HG03196 (cell line): ENCODE data around the gene CD46.

Experiments used
- ATAC-seq: cut with Tn5 transposase; IDR thresholded peaks from one replicate; pipeline ENCODE4 v1.9.1; 2021; ENCODE audit not compliant: unreplicated experiment

CD46 gene

DNA sequence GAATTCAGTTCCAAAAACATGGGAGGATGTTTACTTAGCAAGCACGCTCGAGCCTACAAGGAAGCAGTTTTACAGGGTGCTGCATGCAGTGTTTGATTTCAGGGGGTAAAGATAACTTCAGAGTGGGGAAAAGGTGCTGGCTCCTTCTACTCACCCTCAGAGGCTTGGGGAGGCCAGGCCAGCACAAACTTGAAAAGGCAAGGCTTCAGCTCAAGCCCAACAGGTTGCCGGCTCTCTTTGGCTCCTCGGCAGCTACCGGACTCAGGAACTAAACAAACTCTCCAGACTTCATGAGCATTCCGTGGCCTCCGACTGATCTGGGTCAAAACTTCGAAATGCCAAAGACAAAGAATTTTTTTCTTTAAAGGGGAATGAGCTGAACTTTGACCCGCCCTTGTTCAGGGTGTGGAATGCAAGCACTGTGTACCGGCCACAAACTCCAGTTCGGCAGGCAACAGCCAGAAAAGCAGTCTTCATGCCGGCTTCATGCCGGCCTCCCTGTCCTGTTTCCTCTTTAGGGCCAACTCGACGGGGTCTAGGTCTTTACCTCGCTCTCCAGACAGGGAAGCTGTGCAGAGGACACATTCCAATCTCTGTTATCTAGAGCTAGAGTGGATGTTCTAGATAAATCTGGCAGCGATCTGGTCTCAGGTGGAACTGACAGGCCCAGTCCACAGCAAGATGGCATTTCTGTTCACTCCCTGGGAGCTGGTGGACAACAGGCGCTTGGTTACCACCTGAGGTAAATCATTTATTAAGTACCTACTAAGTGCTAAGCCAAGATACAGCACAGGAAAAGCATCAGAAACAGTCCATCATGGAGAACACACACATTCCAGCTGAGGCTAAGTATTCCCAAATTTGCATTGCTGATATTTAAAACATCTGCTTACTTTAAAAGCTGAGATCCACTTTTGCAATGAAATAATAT is 75.0 kb downstream of the CD46 start:
- ATAC-seq, result no peak

GRCh38 chr1:207827488-207827830 is 75.6 kb downstream of the CD46 start:
- ATAC-seq, result no peak

GRCh38 chr1:207828046-207828445 is 76.2 kb downstream of the CD46 start:
- no peak for ATAC-seq

- ATAC-seq, result no peak
These were observed 76.8 kb downstream of the CD46 start for GRCh38 chr1:207828485-207829158.

DNA sequence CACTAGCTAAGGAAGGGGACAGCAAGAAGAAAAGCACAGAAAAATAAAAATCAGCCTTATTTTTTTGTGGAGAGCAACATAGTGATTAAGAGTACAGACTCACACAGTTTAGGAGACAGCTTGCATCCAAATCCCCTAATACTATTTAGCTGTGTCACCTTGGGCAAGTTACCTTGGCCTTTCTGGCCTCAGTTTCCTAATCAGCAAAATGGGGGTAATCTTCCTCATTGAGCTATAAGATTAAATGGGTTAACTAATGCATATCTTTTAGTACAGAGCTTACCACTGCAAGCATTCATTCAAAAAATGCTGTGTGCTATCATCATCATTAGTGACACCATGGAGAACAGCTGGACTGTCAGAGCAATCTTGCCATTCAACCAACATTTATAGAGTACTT is 77.7 kb downstream of the CD46 start:
- no peak for ATAC-seq

GRCh38 chr1:207830788-207831187 is 78.9 kb downstream of the CD46 start:
- ATAC-seq, result no peak

- peak; percentile 82 for ATAC-seq
These were observed 79.9 kb downstream of the CD46 start for GRCh38 chr1:207831517-207832327.

DNA sequence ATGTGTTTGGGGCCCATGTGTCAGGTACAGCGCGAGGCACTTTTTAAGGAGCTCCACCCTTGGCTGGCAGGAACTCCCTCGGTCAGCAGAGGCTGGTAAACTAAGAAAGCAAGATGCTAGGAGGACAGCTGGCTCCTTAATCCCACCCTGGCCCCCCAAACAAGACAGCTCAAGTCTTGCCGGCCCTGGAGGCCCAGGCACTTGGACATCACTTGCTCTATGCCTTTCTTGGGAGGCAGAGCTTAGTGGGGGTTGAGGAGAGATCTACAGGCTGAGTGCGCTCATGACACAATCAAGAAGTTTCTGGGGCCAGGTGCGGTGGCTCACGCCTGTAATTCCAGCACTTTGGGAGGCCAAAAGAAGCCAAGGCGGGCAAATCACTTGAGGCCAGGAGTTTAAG is 80.9 kb downstream of the CD46 start:
- no peak for ATAC-seq

DNA sequence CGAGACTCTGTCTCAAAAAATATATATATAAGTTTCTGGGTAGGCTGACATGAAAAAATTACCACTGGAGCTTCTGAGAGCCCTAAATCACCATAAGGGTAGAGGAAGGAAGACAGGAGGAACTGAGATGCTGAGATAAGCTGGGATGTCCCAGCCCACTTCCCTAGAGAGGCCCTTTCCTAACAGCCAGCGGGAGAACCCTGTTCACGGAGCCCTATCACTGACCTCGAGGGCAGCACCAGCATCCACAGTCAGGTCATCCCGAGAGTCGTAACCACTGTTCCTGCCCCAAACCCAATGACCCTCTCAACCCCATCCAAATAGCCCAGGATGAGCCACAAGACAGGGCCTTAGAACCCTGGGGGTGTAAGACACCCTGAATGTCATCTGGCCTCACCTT is 81.5 kb downstream of the CD46 start:
- no peak for ATAC-seq

- no peak for ATAC-seq
These were observed 82.3 kb downstream of the CD46 start for GRCh38 chr1:207833956-207834660.

DNA sequence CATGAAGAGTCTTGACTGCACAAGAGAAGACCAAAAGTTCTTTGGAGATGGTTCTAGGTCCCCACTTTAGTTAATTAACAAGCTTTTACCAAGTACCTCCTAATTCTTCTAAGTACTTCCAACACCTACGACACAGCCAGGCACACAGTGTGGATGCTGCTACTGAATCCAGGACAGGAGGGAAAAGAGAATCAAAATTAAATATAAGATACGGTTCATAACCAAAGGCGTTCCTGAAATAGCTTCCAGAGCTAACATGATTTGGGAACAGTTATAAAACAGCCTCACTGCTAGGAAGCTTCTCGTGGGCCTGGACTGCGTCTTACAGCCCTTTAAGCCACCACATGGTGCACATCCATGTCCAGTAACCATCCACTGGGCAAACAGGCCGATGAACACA is 84.1 kb downstream of the CD46 start:
- ATAC-seq, result no peak

DNA sequence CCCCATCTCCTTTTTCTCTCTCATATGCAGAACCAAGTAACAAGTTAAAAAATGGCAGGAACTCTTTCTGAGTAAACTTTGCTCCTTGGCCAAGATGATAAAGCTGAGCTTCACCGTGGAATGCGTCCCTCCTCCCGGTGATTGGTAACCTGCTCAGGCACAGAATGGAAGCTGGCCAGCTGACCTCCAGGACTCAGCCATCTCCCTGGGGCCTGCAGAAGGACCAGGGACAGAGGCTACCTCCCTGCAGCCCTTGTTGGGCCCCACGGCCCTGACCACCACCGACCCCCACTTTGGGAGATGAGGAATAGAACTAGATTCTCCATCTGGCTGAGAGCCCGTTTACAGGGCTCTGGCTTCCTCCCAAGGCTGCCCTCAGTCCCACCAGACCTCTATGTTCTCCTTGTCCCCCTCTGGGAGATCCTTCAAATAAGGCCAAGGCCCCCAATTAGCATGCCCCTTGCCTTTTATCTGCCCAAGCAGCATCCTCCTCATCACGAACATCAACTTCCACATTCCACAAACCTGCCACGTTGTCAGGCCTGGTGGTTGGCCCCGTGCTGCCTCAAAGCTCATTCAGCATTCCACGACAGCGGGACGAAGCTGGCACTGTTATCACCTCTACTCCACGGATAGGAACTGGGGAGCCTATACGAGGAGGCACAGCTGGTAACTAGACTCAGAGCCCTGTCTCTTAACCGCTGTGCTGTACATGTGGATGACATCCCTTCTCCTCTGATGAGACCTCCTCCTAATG is 84.9 kb downstream of the CD46 start:
- no peak for ATAC-seq

GRCh38 chr1:207837673-207838072 is 85.8 kb downstream of the CD46 start:
- no peak for ATAC-seq

GRCh38 chr1:207838156-207839082 is 86.6 kb downstream of the CD46 start:
- ATAC-seq, result no peak

DNA sequence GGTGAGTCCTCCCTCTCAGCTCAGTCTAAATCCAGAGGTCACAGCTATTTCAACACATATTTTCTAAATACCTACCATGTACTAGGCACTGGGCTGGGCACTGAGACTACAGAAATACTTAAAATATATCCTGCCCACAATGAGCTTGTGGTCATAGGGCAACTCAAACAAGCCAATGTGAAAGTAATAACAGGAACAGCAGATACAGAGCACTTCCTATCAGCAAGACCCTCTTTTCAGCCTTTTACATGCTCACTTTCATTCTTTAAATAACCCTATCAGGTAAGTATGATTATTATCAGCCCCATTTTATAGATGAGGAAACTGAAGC is 87.2 kb downstream of the CD46 start:
- ATAC-seq, result no peak

GRCh38 chr1:207840380-207840779 is 88.5 kb downstream of the CD46 start:
- no peak for ATAC-seq

DNA sequence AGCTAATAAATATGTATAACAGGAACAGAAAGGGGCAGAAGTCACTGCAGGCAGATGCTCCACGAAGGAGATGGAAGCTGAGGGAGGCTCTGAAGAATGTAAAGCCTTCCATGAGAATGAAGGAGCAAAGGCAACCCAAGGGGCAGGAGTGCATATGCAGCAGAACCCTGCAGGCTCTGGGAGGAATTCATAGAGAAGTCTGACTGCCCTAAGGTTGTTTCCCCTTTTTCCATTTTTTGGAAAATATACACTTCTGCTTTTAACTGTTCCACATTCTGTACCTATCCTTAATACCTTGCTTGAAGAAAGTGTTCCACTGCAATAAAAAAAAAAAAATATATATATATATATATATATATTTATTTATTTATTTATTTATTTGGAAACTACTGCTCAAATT is 89.4 kb downstream of the CD46 start:
- no peak for ATAC-seq

GRCh38 chr1:207841901-207842300 is 90.0 kb downstream of the CD46 start:
- no peak for ATAC-seq

DNA sequence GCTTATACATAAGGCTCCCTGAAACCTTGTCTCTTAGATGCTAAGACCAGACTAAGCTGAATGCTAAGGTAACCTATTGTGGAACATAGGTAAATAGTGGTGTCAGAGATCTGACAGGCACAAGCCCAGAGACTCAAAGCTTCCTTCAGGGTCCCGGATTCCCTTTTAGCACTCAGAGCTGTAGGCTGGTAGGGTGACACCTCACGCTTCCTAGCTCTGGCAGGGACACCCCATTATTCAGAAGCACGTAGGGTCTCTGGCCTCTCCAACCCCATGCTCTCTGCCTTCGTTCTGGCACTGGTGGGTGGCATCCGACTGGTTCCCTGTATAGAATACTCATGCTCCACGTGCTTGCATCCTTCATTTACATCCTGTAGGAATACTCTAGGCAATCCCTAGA is 90.7 kb downstream of the CD46 start:
- no peak for ATAC-seq
